ENCODE measurements around the gene BLTP2.
"Not testable (repeated sequence)": the region's sequence is repeated elsewhere in the genome, so short reads cannot be mapped to it uniquely, and the experiment has no call there.

DNA sequence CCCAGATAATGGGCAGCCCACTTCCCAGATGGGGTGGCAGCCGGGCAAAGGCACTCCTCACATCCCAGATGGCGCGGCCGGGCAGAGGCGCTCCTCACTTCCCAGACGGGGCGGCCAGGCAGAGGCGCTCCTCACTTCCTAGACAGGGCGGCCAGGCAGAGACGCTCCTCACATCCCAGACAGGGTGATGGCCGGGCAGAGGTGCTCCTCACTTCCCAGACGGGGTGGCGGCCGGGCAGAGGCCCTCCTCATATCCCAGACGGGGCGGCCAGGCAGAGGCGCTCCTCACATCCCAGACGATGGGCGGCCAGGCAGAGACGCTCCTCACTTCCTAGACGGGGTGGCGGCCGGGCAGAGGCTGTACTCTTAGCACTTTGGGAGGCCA, 14.5 kb upstream of the BLTP2 start:
- TF ChIP-seq ZNF48 (tag by site-specific recombination; IDR thresholded peaks at IDR 0.05); ZNF785 (tag by site-specific recombination; IDR thresholded peaks at IDR 0.05); HOXA7 (CRISPR knock-in tag; IDR thresholded peaks at IDR 0.05; ENCODE audit: borderline replicate concordance); TCF7L2 (IDR thresholded peaks at IDR 0.05; ENCODE audit: borderline replicate concordance, low read depth, low read length); BCL11A (tag by site-specific recombination; IDR thresholded peaks at IDR 0.05; ENCODE audit: low read depth); ZNF335 (tag by site-specific recombination; conservative IDR thresholded peaks at IDR 0.05); ZNF585B (tag by site-specific recombination; IDR thresholded peaks at IDR 0.05); ZNF2 (tag by site-specific recombination; IDR thresholded peaks at IDR 0.05): not testable (repeated sequence)
- TF ChIP-seq, protein P1, sequence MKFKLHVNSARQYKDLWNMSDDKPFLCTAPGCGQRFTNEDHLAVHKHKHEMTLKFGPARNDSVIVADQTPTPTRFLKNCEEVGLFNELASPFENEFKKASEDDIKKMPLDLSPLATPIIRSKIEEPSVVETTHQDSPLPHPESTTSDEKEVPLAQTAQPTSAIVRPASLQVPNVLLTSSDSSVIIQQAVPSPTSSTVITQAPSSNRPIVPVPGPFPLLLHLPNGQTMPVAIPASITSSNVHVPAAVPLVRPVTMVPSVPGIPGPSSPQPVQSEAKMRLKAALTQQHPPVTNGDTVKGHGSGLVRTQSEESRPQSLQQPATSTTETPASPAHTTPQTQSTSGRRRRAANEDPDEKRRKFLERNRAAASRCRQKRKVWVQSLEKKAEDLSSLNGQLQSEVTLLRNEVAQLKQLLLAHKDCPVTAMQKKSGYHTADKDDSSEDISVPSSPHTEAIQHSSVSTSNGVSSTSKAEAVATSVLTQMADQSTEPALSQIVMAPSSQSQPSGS (tag by site-specific recombination; IDR thresholded peaks at IDR 0.05; ENCODE audit: low read depth): not testable (repeated sequence)
- TF ChIP-seq, protein P2, sequence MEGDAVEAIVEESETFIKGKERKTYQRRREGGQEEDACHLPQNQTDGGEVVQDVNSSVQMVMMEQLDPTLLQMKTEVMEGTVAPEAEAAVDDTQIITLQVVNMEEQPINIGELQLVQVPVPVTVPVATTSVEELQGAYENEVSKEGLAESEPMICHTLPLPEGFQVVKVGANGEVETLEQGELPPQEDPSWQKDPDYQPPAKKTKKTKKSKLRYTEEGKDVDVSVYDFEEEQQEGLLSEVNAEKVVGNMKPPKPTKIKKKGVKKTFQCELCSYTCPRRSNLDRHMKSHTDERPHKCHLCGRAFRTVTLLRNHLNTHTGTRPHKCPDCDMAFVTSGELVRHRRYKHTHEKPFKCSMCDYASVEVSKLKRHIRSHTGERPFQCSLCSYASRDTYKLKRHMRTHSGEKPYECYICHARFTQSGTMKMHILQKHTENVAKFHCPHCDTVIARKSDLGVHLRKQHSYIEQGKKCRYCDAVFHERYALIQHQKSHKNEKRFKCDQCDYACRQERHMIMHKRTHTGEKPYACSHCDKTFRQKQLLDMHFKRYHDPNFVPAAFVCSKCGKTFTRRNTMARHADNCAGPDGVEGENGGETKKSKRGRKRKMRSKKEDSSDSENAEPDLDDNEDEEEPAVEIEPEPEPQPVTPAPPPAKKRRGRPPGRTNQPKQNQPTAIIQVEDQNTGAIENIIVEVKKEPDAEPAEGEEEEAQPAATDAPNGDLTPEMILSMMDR (tag by site-specific recombination; IDR thresholded peaks at IDR 0.05): not testable (repeated sequence)
- TF ChIP-seq, protein P3, sequence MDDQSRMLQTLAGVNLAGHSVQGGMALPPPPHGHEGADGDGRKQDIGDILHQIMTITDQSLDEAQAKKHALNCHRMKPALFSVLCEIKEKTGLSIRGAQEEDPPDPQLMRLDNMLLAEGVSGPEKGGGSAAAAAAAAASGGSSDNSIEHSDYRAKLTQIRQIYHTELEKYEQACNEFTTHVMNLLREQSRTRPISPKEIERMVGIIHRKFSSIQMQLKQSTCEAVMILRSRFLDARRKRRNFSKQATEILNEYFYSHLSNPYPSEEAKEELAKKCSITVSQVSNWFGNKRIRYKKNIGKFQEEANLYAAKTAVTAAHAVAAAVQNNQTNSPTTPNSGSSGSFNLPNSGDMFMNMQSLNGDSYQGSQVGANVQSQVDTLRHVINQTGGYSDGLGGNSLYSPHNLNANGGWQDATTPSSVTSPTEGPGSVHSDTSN (CRISPR knock-in tag; IDR thresholded peaks at IDR 0.05): not testable (repeated sequence)
- TF ChIP-seq, protein P4, sequence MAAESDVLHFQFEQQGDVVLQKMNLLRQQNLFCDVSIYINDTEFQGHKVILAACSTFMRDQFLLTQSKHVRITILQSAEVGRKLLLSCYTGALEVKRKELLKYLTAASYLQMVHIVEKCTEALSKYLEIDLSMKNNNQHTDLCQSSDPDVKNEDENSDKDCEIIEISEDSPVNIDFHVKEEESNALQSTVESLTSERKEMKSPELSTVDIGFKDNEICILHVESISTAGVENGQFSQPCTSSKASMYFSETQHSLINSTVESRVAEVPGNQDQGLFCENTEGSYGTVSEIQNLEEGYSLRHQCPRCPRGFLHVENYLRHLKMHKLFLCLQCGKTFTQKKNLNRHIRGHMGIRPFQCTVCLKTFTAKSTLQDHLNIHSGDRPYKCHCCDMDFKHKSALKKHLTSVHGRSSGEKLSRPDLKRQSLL (tag by site-specific recombination; IDR thresholded peaks at IDR 0.05): not testable (repeated sequence)
- TF ChIP-seq, protein P5, sequence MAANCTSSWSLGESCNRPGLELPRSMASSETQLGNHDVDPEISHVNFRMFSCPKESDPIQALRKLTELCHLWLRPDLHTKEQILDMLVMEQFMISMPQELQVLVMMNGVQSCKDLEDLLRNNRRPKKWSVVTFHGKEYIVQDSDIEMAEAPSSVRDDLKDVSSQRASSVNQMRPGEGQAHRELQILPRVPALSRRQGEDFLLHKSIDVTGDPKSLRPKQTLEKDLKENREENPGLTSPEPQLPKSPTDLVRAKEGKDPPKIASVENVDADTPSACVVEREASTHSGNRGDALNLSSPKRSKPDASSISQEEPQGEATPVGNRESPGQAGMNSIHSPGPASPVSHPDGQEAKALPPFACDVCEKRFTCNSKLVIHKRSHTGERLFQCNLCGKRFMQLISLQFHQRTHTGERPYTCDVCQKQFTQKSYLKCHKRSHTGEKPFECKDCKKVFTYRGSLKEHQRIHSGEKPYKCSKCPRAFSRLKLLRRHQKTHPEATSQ (tag by site-specific recombination; IDR thresholded peaks at IDR 0.05): not testable (repeated sequence)
